Fibroblast of villous mesenchyme (primary cell): Measurements from ENCODE around the gene PAWR. TPM values are rescaled to one million over a fixed set of nuclear protein-coding genes. Genes with fewer than 3 reads are reported as not detected.

Experiments
- DNase-seq: peaks from one replicate; pipeline ENCODE4 v3.0.0-alpha.2; 2010; ENCODE audit warnings: low read depth
- H3K4me3 ChIP-seq: 2 replicates; pipeline ENCODE4 v1.5.1; 2011; ENCODE audit warnings: low read depth, mild to moderate bottlenecking, low read length
- CTCF ChIP-seq: IDR thresholded peaks from 2 replicates; pipeline ENCODE4 v1.5.1; 2012; ENCODE audit warnings: low read depth, mild to moderate bottlenecking, low read length; ENCODE audit not compliant: insufficient read depth
- total RNA-seq: library from RNA; depleted of rRNA; stranded (reverse); fragments of >200 nt; gene quantifications from 2 replicates; pipeline ENCODE4 v1.2.3, GENCODE V29; 2012

Gene PAWR
- total RNA-seq, 1 donor: 64.3 TPM

- no peak for TF ChIP-seq CTCF
- DNase-seq: no peak
- H3K4me3 ChIP-seq: no peak overlapping the region
Observed at GRCh38 chr12:79597910-79598309, 92.9 kb downstream of the PAWR start.

- TF ChIP-seq CTCF: no peak
- no peak overlapping the region for H3K4me3 ChIP-seq
- no peak for DNase-seq
Observed at GRCh38 chr12:79596719-79597350, 93.9 kb downstream of the PAWR start.

GRCh38 chr12:79595273-79595672 lies 95.5 kb downstream of the PAWR start:
- DNase-seq: no peak
- TF ChIP-seq CTCF: no peak

GRCh38 chr12:79592865-79593264 lies 97.9 kb downstream of the PAWR start:
- no peak overlapping the region for H3K4me3 ChIP-seq
- TF ChIP-seq CTCF: no peak
- no peak for DNase-seq

More at GRCh38 chr12:79595273-79595672, 95.5 kb downstream of the PAWR start:
- no peak overlapping the region for H3K4me3 ChIP-seq

GRCh38 chr12:79591988-79592387 lies 98.8 kb downstream of the PAWR start:
- H3K4me3 ChIP-seq: no peak overlapping the region
- no peak for TF ChIP-seq CTCF
- no peak for DNase-seq

GRCh38 chr12:79590751-79591150 lies 100.0 kb downstream of the PAWR start:
- DNase-seq: no peak
- TF ChIP-seq CTCF: no peak
- no peak overlapping the region for H3K4me3 ChIP-seq

- no peak for DNase-seq
- H3K4me3 ChIP-seq: no peak overlapping the region
- TF ChIP-seq CTCF: no peak
Observed at GRCh38 chr12:79587368-79587767, 103.4 kb downstream of the PAWR start.
